ENCODE data around the gene CEACAM19.

The CEACAM19 gene

GRCh38 chr19:44723952-44724319 is 52.7 kb downstream of the CEACAM19 start:
- DNase-seq = peak; percentile 73

- no peak for DNase-seq
Observed at GRCh38 chr19:44725251-44725650, 54.0 kb downstream of the CEACAM19 start.

DNA sequence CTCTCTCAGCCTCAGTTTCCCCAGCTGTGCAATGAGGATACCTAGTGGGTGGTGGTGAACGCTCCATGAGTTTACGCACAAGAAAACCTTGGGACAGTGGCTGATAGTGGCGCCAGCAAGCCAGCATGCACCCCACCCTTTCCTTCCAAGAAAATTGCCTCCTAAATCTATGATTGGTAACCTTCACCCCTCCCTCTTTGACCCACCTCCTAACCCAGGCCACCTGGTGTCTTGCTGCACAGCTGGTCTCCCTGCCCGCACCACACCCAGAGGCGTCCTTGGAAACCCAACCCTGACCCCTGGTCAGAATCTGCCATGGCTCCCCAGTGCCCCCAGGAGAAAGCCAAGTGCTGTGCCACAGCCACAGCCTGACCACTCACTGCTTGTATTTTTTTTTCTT is 54.4 kb downstream of the CEACAM19 start:
- no peak for DNase-seq

DNA sequence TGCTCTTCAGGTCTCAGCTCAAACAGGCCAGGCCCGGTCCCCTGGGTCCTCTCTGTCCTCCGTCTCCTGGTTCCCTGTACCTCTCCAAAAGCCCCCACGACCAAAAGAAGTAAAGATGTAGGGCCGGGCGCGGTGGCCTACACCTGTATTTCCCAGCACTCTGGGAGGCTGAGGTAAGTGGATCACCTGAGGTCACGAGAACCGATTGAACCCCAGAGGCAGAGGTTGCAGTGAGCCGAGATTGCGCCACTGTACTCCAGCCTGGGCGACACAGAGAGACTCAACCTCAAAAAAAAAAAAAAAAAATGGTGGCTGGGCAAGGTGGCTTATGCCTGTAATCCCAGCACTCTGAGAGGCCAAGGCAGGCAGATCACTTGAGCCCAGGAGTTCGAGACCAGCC is 55.2 kb downstream of the CEACAM19 start:
- no peak for DNase-seq

DNA sequence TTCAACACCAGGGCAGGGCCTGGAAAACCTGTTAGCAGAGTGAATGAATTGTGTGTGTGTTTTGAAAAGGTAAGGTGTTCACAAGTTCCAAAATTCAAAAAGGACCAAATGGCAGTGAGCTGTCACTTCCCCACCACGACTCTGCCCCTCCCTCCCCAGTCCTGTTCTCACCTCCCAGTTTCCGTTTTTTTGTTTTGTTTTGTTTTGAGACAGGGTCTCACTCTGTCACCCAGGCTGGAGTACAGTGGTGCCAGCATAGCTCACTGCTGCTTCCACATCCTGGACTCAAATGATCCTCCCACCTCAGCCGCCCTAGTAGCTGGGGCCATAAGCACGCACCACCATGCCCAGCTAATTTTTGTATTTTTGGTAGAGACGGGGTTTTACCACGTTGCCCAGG is 56.9 kb downstream of the CEACAM19 start:
- DNase-seq = no peak

DNA sequence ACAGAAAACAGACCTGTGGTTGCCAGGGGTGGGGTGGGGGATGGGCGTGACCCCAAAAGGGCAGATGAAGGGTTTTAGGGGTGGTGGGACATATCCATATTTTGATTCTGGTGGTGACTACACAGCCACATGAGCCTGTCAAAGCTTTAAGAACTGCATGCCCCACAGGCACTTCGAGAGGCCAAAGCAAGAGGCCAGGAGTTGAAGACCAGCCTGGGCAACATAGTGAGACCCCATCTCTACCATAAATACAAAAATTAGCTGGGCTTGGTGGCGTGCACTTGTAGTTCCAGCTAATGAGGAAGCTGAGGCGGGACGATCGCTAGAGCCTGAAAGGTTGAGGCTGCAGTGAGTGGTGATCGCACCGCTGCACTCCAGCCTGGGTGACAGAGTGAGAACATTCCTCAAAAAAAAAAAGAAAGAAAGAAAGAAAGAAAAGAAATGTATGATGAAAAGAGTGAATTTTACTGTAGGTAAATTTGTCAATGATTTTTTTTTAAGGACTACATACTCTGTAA is 58.3 kb downstream of the CEACAM19 start:
- no peak for DNase-seq

- no peak for DNase-seq
Observed at GRCh38 chr19:44731081-44731480, 59.8 kb downstream of the CEACAM19 start.

DNA sequence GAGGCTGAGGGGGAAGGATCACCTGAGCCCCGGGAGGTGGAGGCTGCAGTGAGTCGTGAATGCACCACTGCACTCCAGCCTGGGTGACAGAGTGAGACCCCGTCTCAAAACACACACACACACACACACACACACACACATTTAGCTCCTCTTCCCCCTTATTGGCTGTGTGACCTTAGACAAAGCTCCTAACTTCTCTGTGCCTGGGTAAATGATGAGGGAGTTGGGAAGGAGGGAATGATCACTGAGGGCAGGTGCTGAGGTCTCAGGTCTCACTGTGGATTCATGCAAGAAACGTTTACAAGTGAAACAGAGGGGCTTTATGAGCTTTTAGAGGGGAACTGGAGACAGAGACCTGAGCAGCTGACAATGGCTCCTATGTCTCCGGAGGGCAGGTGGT is 60.3 kb downstream of the CEACAM19 start:
- no peak for DNase-seq

DNA sequence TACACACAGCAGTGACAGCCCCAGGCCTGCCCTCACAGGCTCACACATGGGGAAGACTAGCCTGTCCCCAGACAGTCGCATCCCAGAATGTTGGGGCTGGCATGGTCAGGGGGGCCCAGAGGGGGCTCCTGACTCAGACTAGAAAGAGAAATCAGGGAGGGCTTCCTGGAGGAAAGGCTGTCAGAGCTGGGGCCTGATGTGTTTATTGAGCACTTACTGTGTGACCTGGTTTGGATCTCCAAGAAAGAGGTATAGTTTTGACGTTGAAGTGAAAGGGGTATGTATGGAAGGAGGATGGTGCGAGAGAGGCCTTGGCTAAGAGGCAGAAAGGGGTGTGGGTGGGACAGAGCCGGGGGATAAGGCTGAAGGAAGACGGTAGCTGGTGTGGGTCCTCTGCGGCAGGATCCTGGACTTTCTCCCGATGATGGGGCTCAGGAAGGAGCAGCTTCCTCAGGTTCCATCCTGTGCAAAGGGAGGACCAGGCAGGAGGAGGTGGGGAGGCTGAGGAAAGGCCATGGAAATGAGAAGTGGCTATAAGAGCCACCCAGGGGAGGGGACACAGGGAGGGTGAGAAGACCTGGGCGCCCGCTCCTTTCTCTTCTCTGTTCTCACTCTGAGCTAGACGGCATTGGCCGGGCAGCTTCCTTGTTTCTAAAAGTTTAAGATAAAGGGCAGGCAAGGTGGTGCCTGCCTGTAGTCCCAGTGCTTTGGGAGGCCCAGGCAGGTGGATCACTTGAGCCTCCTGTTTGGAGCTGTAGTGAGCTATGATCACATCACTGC is 61.1 kb downstream of the CEACAM19 start:
- DNase-seq = no peak

Measured in fibroblast of skin of right quadriceps (primary cell).